Right atrium auricular region (tissue), 2 donors: Measurements from ENCODE around the gene UCN. TPM values are rescaled to one million over a fixed set of nuclear protein-coding genes. Genes with fewer than 3 reads are reported as not detected.
"Not testable (repeated sequence)": the region's sequence is repeated elsewhere in the genome, so short reads cannot be mapped to it uniquely, and the experiment has no call there.

ENCODE experiments used
- DNase-seq: peaks from one replicate; pipeline ENCODE4 v3.0.0-alpha.2; 2019; ENCODE audit warnings: low spot score
- H3K27ac ChIP-seq, 2 donors: fragments of 200-600 bp; sonication (generic); 1 replicate in 1 of 2; 2 replicates in 1 of 2; pipeline ENCODE4 v1.5.1; 2016 to 2019
- H3K27me3 ChIP-seq, 2 donors: fragments of 200-600 bp; sonication (generic); one replicate each; pipeline versions ENCODE4 v1.5.1 to v1.6.0; 2017 to 2019
- H3K36me3 ChIP-seq: fragments of 200-600 bp; sonication (generic); one replicate; pipeline ENCODE4 v1.5.1; 2016
- H3K4me1 ChIP-seq, 2 donors: fragments of 200-600 bp; sonication (generic); one replicate each; pipeline versions ENCODE4 v1.5.1 to v1.6.0; 2017 to 2019
- H3K4me3 ChIP-seq, 2 donors: fragments of 200-600 bp; sonication (generic); 1 replicate in 1 of 2; 2 replicates in 1 of 2; pipeline ENCODE4 v1.5.1; 2017 to 2019; ENCODE audit warnings: mild to moderate bottlenecking in 1 of 2, moderate library complexity in 1 of 2
- H3K9me3 ChIP-seq, 2 donors: fragments of 200-600 bp; sonication (generic); one replicate each; pipeline ENCODE4 v1.5.1; 2019
- total RNA-seq, 2 donors: library from RNA; depleted of rRNA; stranded (reverse); fragments of >200 nt; gene quantifications; one replicate each; pipeline ENCODE4 v1.1.0, GENCODE V29; 2016
- TF ChIP-seq, protein P1 (sequence below), 2 donors: fragments of 200-600 bp; sonication (generic); IDR thresholded peaks; one replicate each; pipeline ENCODE4 v1.5.1; 2019; ENCODE audit warnings: antibody characterized with exemption in 2 of 2

Gene UCN
- 1 to 10 TPM in 1 of 2 donors, under 1 TPM in 1; 0.74 to 2.6 TPM for total RNA-seq

DNA sequence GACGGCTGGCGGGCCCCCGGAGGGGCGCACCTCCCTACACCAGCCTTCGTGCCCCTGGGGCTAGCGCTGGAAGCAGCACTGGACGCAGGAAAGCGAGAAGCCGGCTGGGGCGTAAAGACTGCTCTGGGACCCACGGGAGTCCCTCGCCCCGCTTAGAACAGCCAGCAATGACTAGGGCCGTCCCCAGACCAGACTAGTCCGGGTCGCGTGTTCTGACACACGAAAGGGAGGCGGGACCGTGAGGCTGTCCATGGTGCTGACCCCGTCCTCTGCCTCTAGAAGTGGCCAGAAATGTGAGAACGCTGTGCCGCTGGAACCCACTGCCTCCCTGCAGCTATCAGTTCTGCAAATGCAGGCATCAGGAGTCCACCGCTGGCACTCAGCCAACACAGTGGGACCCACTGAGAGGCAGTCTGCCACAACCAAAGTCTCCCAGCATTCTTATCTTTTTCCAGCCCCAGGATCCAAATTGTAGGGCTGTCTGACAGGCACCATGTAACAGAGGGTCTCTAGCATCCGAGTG lies at the start of gene UCN:
UCN (minus strand) TSS at position 87 of the 523 bp plus-strand sequence. CDS start 550 bp downstream, outside the sequence.
- peaks cover 0 to 15% of the 10 kb centered on the region in 2 donors for H3K27me3 ChIP-seq
- H3K4me1 ChIP-seq: peaks cover 0 to 26% of the 10 kb centered on the region in 2 donors
- H3K27ac ChIP-seq: no peak within 1 kb of the TSS
- TF ChIP-seq, protein P1, sequence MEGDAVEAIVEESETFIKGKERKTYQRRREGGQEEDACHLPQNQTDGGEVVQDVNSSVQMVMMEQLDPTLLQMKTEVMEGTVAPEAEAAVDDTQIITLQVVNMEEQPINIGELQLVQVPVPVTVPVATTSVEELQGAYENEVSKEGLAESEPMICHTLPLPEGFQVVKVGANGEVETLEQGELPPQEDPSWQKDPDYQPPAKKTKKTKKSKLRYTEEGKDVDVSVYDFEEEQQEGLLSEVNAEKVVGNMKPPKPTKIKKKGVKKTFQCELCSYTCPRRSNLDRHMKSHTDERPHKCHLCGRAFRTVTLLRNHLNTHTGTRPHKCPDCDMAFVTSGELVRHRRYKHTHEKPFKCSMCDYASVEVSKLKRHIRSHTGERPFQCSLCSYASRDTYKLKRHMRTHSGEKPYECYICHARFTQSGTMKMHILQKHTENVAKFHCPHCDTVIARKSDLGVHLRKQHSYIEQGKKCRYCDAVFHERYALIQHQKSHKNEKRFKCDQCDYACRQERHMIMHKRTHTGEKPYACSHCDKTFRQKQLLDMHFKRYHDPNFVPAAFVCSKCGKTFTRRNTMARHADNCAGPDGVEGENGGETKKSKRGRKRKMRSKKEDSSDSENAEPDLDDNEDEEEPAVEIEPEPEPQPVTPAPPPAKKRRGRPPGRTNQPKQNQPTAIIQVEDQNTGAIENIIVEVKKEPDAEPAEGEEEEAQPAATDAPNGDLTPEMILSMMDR (IDR thresholded peaks at IDR 0.05): no peak
- no peak within 1 kb of the TSS for H3K4me3 ChIP-seq
- DNase-seq: no peak
- no peaks in the 10 kb centered on the region for H3K9me3 ChIP-seq
- H3K36me3 ChIP-seq: peaks cover 17% of the 10 kb centered on the region

DNA sequence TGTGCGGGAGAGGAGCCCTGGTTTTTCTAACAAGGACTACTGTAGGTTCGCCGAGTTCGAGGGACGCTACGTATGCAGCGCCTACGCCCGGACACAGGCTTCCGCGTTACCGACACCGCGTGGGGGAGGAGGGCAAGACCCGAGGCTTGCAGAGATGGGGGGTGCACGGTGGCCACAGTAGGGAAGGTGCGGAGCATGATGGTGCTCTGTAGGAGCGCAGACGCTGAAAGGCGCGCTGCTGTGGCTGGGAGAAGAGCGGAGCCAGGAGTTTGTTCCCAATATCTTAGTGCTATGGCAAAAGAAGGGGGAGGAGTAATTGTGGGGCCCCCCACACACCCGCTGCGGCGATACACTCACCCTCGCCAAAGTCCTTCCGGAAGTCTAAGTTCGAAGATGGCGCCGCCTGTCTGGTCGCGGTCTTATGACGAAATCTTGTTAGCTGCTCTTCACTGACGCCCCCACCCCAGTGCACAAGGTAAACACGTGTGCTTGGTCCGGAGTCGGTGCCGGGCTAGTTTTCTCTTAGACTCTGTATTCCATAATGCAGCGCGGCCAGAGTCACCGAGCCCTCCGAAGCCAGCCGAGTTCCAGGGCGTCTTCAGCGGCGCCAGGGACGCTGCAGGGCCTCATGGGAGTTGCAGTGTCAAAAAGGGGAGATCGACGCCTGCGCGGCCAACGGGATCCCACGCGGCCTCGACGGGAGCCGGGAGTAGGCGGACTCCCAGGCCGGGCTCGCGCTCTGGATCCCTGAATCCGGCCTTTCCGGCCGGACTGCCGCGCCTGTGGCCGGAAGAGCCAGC lies 48.3 kb upstream of the UCN start, which contains the start of gene GTF3C2:
GTF3C2 (minus strand) TSS at position 383 of the 800 bp plus-strand sequence. CDS start 13,210 bp downstream, outside the sequence.
- no peaks in the 10 kb centered on the region for H3K27me3 ChIP-seq
- H3K27ac ChIP-seq: peak within 1 kb of the TSS; percentile 84 to 85
- no peaks in the 10 kb centered on the region for H3K9me3 ChIP-seq
- H3K4me3 ChIP-seq: peak within 1 kb of the TSS; percentile 69 to 93
- H3K4me1 ChIP-seq: peaks cover 0 to 34% of the 10 kb centered on the region in 2 donors
- TF ChIP-seq, protein P1 (IDR thresholded peaks at IDR 0.05): peak in 1 of 2 donors; percentile 28
- DNase-seq: peak; percentile 96
- H3K36me3 ChIP-seq: no peaks in the 10 kb centered on the region

DNA sequence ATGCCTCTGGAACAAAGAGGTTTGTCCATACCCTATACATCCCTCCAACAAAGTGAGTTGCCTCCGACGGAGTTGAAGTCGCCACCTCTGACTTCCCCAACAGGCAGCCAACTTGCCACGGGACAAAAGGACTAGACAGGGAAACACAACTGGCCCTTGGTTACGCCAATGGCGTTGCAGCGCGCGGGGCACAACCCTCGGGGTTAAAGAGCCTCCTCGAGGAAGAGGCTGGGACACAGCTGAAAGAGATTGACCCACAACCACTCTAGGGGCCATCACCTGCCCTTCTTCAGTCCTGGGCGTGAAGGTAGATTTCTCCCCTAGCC lies 47.8 kb upstream of the UCN start:
- peaks cover 0 to 34% of the 10 kb centered on the region in 2 donors for H3K4me1 ChIP-seq
- peak overlapping the region; percentile 69 to 93 for H3K4me3 ChIP-seq
- peak overlapping the region; percentile 84 to 85 for H3K27ac ChIP-seq
- peak; percentile 64 for DNase-seq
- H3K9me3 ChIP-seq: no peaks in the 10 kb centered on the region
- TF ChIP-seq, protein P1 (IDR thresholded peaks at IDR 0.05): no peak
- H3K36me3 ChIP-seq: no peaks in the 10 kb centered on the region
- no peaks in the 10 kb centered on the region for H3K27me3 ChIP-seq

GRCh38 chr2:27354597-27354927 lies 46.3 kb upstream of the UCN start:
- H3K4me1 ChIP-seq: peaks cover 0 to 34% of the 10 kb centered on the region in 2 donors
- TF ChIP-seq, protein P1 (IDR thresholded peaks at IDR 0.05): no peak

DNA sequence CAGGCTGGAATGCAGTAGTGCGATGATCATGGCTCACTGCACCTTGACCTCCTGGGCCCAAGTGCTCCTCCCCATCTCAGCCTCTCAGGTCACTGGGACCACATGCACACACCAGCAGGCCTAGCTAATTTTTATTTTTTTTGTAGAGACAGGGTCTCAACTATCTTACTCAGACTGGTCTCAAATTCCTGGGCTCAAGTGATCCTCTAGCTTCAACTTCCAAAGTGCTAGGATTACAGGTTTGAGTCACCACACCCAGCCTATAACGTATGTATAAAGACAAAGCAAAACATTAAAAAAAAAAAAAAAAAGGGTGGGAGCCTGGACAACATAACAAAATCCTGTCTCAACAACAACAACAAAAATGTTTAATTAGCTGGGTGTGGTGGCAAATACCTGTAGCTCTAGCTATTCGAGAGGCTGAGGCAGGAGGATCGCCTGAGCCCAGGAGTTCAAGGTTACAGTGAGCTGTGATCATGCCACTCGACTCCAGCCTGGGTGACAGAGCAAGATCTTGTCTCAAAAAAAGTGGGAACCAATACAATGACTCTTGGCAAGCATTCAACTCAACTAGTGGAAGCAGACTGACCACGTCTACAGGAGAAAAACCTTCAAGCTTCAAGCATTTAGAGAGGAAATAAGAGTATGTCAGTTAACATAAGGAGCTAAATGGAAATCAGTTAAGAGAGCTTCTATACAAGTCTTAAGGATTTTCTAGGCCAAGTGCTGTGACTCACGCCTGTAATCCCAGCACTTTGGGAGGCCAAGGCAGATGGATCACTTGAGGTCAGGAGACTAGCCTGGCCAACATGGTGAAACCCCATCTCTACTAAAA lies 45.7 kb upstream of the UCN start:
- H3K4me1 ChIP-seq: peaks cover 0 to 34% of the 10 kb centered on the region in 2 donors
- no peaks in the 10 kb centered on the region for H3K9me3 ChIP-seq
- H3K36me3 ChIP-seq: no peaks in the 10 kb centered on the region
- no peak overlapping the region for H3K4me3 ChIP-seq
- H3K27ac ChIP-seq: no peak overlapping the region
- H3K27me3 ChIP-seq: no peaks in the 10 kb centered on the region
- TF ChIP-seq, protein P1 (IDR thresholded peaks at IDR 0.05): no peak
- no peak for DNase-seq

More at GRCh38 chr2:27354597-27354927, 46.3 kb upstream of the UCN start:
- Histone ChIP-seq H3K27ac (no peak overlapping the region), H3K9me3 (no peaks in the 10 kb centered on the region), H3K36me3 (no peaks in the 10 kb centered on the region), H3K27me3 (no peaks in the 10 kb centered on the region), H3K4me3 (no peak overlapping the region)
- no peak for DNase-seq

GRCh38 chr2:27353386-27353761 lies 45.1 kb upstream of the UCN start:
- H3K4me3 ChIP-seq, H3K27me3 ChIP-seq, H3K9me3 ChIP-seq, H3K27ac ChIP-seq, H3K36me3 ChIP-seq, DNase-seq: not testable (repeated sequence)
- H3K4me1 ChIP-seq: peaks cover 0 to 33% of the 10 kb centered on the region in 2 donors
